MM.1S (cell line): Measurements from ENCODE around the gene MAP2K4.

Source experiments
- DNase-seq: peaks from one replicate; pipeline ENCODE4 v3.0.0-alpha.2; 2015
- H2AFZ ChIP-seq: fragments of 300-600 bp; sonication (generic); 2 replicates; pipeline ENCODE4 v1.6.0; 2016; ENCODE audit warnings: antibody characterized with exemption, low read length
- H3F3A ChIP-seq: fragments of 300-600 bp; sonication (generic); 2 replicates; pipeline ENCODE4 v1.6.1; 2016; ENCODE audit warnings: mild to moderate bottlenecking, antibody characterized with exemption, low read length, moderate library complexity, mixed read lengths; ENCODE audit not compliant: insufficient read depth
- H3K27ac ChIP-seq: fragments of 300-600 bp; sonication (generic); 2 replicates; pipeline ENCODE4 v1.5.1; 2016; ENCODE audit warnings: mild to moderate bottlenecking, low read length
- H3K27me3 ChIP-seq: fragments of 300-600 bp; sonication (generic); replicated peaks from 2 replicates; pipeline ENCODE4 v1.6.0; 2016; ENCODE audit warnings: low read length; ENCODE audit not compliant: insufficient read depth
- H3K36me3 ChIP-seq: fragments of 300-600 bp; sonication (generic); replicated peaks from 2 replicates; pipeline ENCODE4 v1.6.1; 2016; ENCODE audit warnings: mild to moderate bottlenecking, low read length, mixed read lengths; ENCODE audit not compliant: insufficient read depth
- H3K4me1 ChIP-seq: fragments of 300-600 bp; sonication (generic); 2 replicates; pipeline ENCODE4 v1.6.1; 2016; ENCODE audit warnings: low read length, mixed read lengths
- H3K4me2 ChIP-seq: fragments of 300-600 bp; sonication (generic); 2 replicates; pipeline ENCODE4 v1.6.0; 2016; ENCODE audit warnings: low read depth, low read length
- H3K4me3 ChIP-seq: fragments of 300-600 bp; sonication (generic); 2 replicates; pipeline ENCODE4 v1.5.1; 2016; ENCODE audit warnings: low read length, mixed read lengths
- H3K79me2 ChIP-seq: fragments of 300-600 bp; sonication (generic); 2 replicates; pipeline ENCODE4 v1.6.1; 2016; ENCODE audit warnings: mixed run types, low read length, mixed read lengths
- H3K9ac ChIP-seq: fragments of 300-600 bp; sonication (generic); 2 replicates; pipeline ENCODE4 v1.6.1; 2016; ENCODE audit warnings: low read length, mixed read lengths
- H3K9me2 ChIP-seq: fragments of 300-600 bp; sonication (generic); replicated peaks from 2 replicates; pipeline ENCODE4 v1.6.1; 2016; ENCODE audit warnings: mild to moderate bottlenecking, low read length, mixed read lengths; ENCODE audit not compliant: insufficient read depth
- H3K9me3 ChIP-seq: fragments of 300-600 bp; sonication (generic); replicated peaks from 2 replicates; pipeline ENCODE4 v1.6.1; 2016; ENCODE audit warnings: mild to moderate bottlenecking, low read length, mixed read lengths; ENCODE audit not compliant: insufficient read depth
- H4K20me1 ChIP-seq: fragments of 300-600 bp; sonication (generic); 2 replicates; pipeline ENCODE4 v1.6.1; 2016; ENCODE audit warnings: mild to moderate bottlenecking, low read length, moderate library complexity, mixed read lengths; ENCODE audit not compliant: insufficient read depth
- EZH2 ChIP-seq: fragments of 300-600 bp; sonication (generic); optimal IDR thresholded peaks from 2 replicates; pipeline ENCODE3; 2017; ENCODE audit warnings: low read depth, mild to moderate bottlenecking, antibody characterized with exemption, low read length, mixed read lengths
- EZH2phosphoT487 ChIP-seq: fragments of 300-600 bp; sonication (generic); IDR thresholded peaks from 2 replicates; pipeline ENCODE4 v1.6.1; 2018; ENCODE audit warnings: antibody characterized with exemption, low read length
- TF ChIP-seq, protein P1 (sequence below): fragments of 300-600 bp; sonication (generic); IDR thresholded peaks from 2 replicates; pipeline ENCODE4 v1.5.1; 2016; ENCODE audit warnings: antibody characterized with exemption, low read length, mixed read lengths

MAP2K4 gene

DNA sequence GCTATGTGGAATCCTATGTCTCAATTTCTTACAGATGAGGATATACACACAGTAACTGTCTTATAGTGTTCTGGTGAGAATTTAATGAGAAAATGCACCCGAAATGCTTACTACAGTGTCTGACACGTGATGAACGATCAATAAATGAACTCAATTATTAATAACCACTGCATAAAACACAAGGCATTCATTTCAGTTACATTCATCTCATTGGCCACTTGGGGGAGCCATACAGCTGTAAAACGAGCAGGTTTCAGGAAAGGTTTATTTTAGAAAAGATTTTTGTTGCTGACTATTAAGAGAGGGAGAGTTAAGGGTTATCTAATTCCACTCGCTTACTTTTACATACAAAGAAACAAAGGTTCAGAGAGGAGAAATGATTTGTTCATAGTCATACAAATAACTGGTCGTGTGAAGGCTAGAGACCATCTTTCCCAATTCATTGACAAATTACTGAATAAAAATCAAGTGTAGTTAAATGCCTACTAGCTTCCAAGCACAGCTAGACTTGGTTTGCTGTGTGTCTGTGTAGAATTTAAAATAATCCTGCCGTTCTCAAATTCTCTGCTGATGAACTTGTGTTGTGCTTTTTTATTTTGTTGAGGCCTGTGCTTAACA lies 160.1 kb downstream of the MAP2K4 start:
- Histone ChIP-seq H3K79me2 (no peaks in the 10 kb centered on the region), H3K4me3 (no peak overlapping the region), H3K4me1 (no peaks in the 10 kb centered on the region), H3K27me3 (no peaks in the 10 kb centered on the region), H2AFZ (no peak overlapping the region), H3K4me2 (no peak overlapping the region), H4K20me1 (no peaks in the 10 kb centered on the region), H3F3A (no peaks in the 10 kb centered on the region), H3K27ac (no peak overlapping the region), H3K9me3 (no peaks in the 10 kb centered on the region), H3K36me3 (no peaks in the 10 kb centered on the region), H3K9me2 (no peaks in the 10 kb centered on the region), H3K9ac (no peak overlapping the region)
- peak; percentile 44 for DNase-seq
- TF ChIP-seq EZH2 (no peak), EZH2phosphoT487 (no peak)
- TF ChIP-seq, protein P1, sequence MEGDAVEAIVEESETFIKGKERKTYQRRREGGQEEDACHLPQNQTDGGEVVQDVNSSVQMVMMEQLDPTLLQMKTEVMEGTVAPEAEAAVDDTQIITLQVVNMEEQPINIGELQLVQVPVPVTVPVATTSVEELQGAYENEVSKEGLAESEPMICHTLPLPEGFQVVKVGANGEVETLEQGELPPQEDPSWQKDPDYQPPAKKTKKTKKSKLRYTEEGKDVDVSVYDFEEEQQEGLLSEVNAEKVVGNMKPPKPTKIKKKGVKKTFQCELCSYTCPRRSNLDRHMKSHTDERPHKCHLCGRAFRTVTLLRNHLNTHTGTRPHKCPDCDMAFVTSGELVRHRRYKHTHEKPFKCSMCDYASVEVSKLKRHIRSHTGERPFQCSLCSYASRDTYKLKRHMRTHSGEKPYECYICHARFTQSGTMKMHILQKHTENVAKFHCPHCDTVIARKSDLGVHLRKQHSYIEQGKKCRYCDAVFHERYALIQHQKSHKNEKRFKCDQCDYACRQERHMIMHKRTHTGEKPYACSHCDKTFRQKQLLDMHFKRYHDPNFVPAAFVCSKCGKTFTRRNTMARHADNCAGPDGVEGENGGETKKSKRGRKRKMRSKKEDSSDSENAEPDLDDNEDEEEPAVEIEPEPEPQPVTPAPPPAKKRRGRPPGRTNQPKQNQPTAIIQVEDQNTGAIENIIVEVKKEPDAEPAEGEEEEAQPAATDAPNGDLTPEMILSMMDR, result peak; percentile 72

DNA sequence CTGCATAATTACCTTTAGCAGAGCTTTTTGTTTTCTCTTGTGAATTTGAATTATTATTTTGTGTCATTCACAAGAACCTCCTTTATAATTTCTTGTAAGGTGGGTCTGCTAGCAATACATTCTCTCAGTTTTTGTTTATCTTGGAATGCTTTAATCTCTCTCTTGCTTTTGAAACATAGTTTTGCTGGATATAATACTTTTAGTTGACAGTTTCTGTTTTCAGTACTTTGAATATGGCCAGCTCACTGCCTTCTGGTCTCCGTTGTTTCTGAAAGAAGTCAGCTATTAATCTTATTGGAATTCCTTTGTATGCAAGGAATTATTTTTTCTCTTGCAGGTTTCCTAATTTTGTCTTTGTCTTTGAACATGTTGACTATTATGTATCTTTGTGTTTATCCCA lies 167.0 kb downstream of the MAP2K4 start:
- no peak overlapping the region for H2AFZ ChIP-seq
- no peak overlapping the region for H3K27ac ChIP-seq
- no peaks in the 10 kb centered on the region for H3K27me3 ChIP-seq
- H3K9ac ChIP-seq, result no peak overlapping the region
- no peaks in the 10 kb centered on the region for H3K79me2 ChIP-seq
- no peak overlapping the region for H3K4me3 ChIP-seq
- TF ChIP-seq, protein P1, result no peak
- TF ChIP-seq EZH2phosphoT487 (no peak), EZH2 (no peak)
- H4K20me1 ChIP-seq, result no peaks in the 10 kb centered on the region
- H3K36me3 ChIP-seq, result no peaks in the 10 kb centered on the region
- H3K4me2 ChIP-seq, result no peak overlapping the region
- no peak for DNase-seq
- no peaks in the 10 kb centered on the region for H3K4me1 ChIP-seq
- H3K9me3 ChIP-seq, result no peaks in the 10 kb centered on the region
- H3F3A ChIP-seq, result no peaks in the 10 kb centered on the region
- no peaks in the 10 kb centered on the region for H3K9me2 ChIP-seq

GRCh38 chr17:12193144-12193735 lies 172.6 kb downstream of the MAP2K4 start:
- no peak overlapping the region for H3K27ac ChIP-seq
- no peak for DNase-seq
- H3K9me3 ChIP-seq, result no peaks in the 10 kb centered on the region
- H2AFZ ChIP-seq, result no peak overlapping the region
- no peaks in the 10 kb centered on the region for H3K36me3 ChIP-seq
- no peak overlapping the region for H3K4me2 ChIP-seq
- TF ChIP-seq, protein P1, result no peak
- TF ChIP-seq EZH2, result no peak
- no peak for TF ChIP-seq EZH2phosphoT487
- H3K4me1 ChIP-seq, result no peaks in the 10 kb centered on the region
- H3K4me3 ChIP-seq, result no peak overlapping the region
- no peaks in the 10 kb centered on the region for H4K20me1 ChIP-seq
- H3K9me2 ChIP-seq, result no peaks in the 10 kb centered on the region
- no peaks in the 10 kb centered on the region for H3F3A ChIP-seq
- no peak overlapping the region for H3K9ac ChIP-seq
- H3K27me3 ChIP-seq, result no peaks in the 10 kb centered on the region
- H3K79me2 ChIP-seq, result no peaks in the 10 kb centered on the region
